Middle frontal gyrus (tissue), 1 donor: Measurements from ENCODE around the gene PRKX.
"Not testable (repeated sequence)": the region's sequence is repeated elsewhere in the genome, so short reads cannot be mapped to it uniquely, and the experiment has no call there.

Experiments
- DNase-seq: peaks from one replicate; pipeline ENCODE4 v3.0.0-alpha.2; 2015; ENCODE audit warnings: low spot score; ENCODE audit errors: extremely low spot score

The PRKX gene

GRCh38 chrX:3711331-3711917 lies 2.0 kb downstream of the PRKX start:
- no peak for DNase-seq

- not testable (repeated sequence) for DNase-seq
Measured at GRCh38 chrX:3707673-3708274, 5.7 kb downstream of the PRKX start.

GRCh38 chrX:3706481-3706880 lies 7.0 kb downstream of the PRKX start:
- DNase-seq = no peak

- not testable (repeated sequence) for DNase-seq
Measured at GRCh38 chrX:3703251-3703650, 10.2 kb downstream of the PRKX start.

- not testable (repeated sequence) for DNase-seq
Measured at GRCh38 chrX:3702095-3702494, 11.4 kb downstream of the PRKX start.

GRCh38 chrX:3701445-3701928 lies 12.0 kb downstream of the PRKX start:
- not testable (repeated sequence) for DNase-seq

GRCh38 chrX:3699821-3700381 lies 13.5 kb downstream of the PRKX start:
- DNase-seq = no peak

GRCh38 chrX:3697701-3698279 lies 15.7 kb downstream of the PRKX start:
- no peak for DNase-seq

GRCh38 chrX:3697220-3697684 lies 16.2 kb downstream of the PRKX start:
- DNase-seq = no peak

GRCh38 chrX:3695536-3695935 lies 17.9 kb downstream of the PRKX start:
- DNase-seq = no peak

- DNase-seq = no peak
Measured at GRCh38 chrX:3690140-3690539, 23.3 kb downstream of the PRKX start.

- DNase-seq = not testable (repeated sequence)
Measured at GRCh38 chrX:3683236-3683635, 30.2 kb downstream of the PRKX start.

- no peak for DNase-seq
Measured at GRCh38 chrX:3680459-3680858, 33.0 kb downstream of the PRKX start.

GRCh38 chrX:3679669-3680068 lies 33.8 kb downstream of the PRKX start:
- no peak for DNase-seq

GRCh38 chrX:3678328-3678727 lies 35.1 kb downstream of the PRKX start:
- no peak for DNase-seq

GRCh38 chrX:3674881-3675280 lies 38.6 kb downstream of the PRKX start:
- no peak for DNase-seq

- DNase-seq = no peak
Measured at GRCh38 chrX:3669841-3670475, 43.5 kb downstream of the PRKX start.

- no peak for DNase-seq
Measured at GRCh38 chrX:3666975-3667374, 46.5 kb downstream of the PRKX start.

GRCh38 chrX:3664921-3665320 lies 48.5 kb downstream of the PRKX start:
- no peak for DNase-seq

GRCh38 chrX:3663576-3664250 lies 49.7 kb downstream of the PRKX start:
- not testable (repeated sequence) for DNase-seq

- no peak for DNase-seq
Measured at GRCh38 chrX:3659761-3660160, 53.7 kb downstream of the PRKX start.
